NCI-H2029 treated with DMSO at 0.1 percent for 48 hours (cell line): Measurements from ENCODE around the gene EPHA2.
"Not testable (repeated sequence)": the region's sequence is repeated elsewhere in the genome, so short reads cannot be mapped to it uniquely, and the experiment has no call there.

ENCODE experiments used
- DNase-seq: peaks from one replicate; lab custom pipeline; 2025; lab: John Stamatoyannopoulos, UW

Gene EPHA2

DNA sequence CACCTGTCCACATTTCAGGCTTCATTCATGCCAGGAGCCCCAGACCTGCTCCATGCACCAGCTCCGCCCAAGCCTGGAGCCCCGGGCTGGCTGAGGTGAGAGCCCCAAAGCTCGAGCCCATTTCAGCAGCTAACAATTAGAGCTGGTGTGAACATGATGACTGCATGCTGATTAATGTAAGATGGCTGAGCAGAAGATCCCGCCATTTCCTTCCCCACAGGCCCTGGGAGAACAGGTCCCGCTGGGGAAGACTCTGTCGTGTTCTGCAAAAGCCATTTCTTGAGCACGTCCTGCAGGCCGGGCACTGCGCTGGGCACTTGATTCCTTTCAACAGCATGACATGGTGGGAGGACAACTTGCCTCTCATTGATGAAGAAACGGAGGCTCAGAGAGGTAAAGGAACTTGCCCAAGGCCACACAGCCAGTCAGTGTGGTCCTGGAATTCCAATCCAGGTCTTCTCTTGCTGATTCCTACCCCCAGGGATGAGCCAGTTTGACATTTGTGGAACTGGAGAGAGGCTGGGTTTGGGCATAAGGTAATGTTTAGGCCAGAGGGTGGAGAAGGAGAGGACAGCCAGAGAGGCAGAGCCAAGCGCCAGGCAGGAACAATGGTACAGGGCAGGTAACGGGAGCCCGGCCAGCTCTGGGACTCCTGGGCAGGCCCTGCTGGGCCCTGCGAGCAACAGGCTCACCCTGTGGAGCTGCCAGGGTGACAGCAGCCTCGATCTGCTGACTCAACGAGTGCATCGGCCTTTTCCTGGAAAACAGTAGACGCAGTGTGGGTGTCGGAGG lies 28.1 kb upstream of the EPHA2 start:
- DNase-seq: no peak

DNA sequence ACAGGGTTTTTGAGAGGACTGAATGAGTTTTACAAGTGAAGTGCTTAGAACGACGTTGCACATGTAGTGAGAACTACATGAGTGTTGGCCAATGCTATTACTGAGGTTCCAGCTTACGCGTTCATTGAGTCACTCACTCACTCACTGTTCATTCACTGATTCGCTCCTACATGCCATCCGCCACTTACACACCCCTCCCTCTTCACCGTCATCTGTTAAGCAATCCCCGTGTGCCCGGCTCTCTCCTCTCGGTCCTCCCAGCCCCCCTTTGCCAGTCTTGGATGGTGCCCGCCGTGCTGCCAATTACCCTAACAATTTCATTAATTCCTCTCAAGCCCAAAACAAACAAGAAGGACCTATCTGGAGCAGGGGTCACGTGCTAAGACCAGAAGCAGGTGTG lies 27.3 kb upstream of the EPHA2 start:
- DNase-seq: no peak

GRCh38 chr1:16181887-16182719 lies 26.2 kb upstream of the EPHA2 start:
- DNase-seq: no peak

- DNase-seq: no peak
Observed at GRCh38 chr1:16180291-16180824, 24.5 kb upstream of the EPHA2 start.

DNA sequence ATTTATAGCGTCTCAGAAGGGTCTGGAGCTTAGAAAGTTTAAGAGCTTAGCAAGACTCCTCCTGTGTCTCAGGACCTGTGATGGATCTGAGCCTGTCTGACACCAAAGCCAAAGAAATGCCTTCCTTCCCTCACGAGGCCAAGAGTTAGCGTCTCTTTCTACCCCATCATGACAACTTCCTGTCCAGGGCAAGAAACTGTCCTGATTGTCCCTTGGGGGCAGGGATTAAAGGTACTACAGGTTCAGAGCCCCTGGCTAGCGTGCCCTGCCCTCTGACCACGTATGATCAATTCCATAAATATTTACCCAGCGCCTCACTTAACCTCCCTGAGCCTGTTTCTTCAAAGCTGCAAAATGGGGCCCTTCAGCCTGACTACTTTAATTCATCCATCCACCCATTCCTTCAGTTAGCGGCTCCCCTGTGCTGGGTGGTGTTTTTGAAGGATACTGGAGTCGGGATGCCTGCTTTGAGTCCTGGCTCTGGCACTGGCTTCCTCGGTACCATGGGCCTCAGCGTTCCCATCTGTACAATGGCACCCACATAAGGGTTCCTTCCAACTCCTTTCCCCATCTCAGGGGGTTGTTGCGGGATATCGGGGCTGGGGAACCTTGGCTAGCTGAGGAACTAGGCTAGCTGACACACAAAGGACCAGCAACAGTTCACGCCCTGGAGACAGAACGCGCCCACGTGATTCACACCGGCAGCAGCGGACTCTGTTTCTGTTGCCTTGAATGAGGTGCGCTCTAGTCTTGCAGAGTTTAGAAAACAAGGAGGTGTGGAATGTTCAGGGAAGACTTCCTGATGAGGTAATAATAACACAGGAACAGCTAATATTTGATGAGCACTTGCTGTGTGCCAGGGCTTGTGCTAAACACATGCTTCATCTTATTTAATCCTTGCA lies 23.0 kb upstream of the EPHA2 start:
- no peak for DNase-seq

GRCh38 chr1:16177306-16177705 lies 21.4 kb upstream of the EPHA2 start:
- DNase-seq: no peak

DNA sequence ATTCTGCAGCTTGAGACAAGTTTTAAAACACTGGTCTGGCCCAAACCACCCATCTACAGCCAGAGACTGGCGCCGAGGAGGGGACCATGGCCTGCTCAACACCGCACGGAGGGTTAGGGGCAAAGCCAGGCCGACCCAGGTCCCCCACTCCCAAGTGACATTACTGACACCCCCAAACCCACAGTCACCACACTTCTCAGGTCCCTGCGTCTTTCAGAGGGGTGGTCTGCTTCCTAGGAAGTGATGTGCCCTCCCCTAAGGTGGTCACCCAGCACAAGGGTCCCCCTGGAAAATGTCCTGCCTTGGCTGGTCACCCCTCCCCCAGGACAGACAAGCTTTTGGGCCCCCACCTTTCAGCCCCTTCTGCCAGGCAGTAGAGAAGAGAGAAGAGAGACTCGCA lies 20.8 kb upstream of the EPHA2 start:
- no peak for DNase-seq

DNA sequence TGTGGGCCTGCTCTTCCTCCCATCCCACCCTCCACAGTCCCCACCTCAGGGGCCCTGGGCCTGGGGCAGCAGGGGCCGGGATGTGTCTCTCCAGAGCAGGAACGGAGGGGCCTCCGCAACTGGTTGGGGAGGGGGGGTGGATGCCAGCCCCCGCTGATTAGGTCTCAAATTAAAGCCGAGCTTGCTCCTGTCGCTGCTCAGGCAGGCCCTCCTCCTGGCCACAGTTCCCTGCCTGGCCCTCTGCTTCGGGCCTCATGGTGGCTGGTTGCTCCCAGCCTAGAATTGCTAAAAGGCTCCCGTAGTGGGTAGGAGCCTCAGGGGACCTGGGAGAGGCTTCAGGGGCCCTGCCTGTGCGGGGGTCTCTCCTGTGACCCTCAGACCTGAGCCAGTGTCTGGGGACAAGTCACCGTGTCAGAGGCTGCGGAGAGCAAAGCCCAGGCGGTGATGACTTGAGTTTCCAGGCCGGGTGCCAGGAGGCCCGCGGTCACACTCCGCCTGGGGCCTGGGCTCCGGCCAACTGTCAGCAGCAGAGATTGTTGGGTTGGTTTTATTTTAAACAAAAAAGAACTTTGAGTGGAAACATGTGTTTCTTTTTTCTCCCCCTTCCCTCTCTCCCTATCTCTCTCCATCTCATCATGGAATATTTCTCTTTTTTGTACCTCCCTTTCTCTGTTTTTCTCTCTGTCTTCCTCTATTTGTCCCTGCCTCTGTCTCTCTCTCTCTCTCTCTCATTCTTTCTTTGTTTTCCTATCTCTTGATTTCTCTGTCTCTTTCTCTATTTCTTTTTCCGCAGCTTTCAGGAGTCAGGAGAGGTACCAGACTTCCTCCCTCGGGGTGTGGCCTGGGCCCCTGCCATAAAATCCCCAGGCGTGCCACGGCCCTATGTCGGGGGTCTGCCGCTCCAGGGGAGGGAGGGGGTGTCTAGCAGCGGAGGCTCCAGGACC lies 20.0 kb upstream of the EPHA2 start:
- peak; percentile 16 for DNase-seq

DNA sequence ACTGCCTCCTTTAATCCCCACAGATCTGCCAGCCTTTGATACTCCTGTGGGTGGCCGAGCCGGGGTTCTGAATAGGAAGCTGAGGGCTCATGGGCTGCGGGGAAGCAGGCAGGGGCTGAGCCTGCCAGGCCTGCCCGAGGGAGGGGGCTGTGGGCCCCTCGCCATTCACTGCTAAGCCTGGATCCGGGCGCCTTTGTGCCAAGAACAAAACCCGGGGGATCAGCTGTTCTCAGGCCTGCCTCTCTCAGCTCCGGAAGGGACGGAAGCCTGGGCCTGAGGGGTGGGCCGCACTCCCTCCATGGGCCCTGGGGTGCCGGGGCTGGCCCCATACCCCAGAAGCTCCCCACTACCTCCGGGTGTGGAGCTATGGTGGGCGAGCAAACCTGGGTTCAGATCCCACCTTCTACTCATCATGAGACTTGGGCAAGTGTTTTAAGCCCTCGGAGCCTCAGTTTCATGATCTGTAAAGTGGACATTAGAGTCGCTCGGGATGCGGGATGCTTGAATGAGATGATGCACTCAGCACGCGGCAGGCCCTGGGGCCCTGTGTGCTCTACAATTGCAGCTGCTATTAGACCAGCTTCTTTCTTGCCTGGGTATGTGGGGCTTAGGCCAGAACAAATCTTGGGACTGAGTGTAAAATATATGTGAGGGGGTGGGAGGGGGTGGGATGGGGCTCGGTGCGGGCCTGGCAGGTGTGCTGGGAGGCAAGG lies 19.2 kb upstream of the EPHA2 start:
- DNase-seq: no peak

DNA sequence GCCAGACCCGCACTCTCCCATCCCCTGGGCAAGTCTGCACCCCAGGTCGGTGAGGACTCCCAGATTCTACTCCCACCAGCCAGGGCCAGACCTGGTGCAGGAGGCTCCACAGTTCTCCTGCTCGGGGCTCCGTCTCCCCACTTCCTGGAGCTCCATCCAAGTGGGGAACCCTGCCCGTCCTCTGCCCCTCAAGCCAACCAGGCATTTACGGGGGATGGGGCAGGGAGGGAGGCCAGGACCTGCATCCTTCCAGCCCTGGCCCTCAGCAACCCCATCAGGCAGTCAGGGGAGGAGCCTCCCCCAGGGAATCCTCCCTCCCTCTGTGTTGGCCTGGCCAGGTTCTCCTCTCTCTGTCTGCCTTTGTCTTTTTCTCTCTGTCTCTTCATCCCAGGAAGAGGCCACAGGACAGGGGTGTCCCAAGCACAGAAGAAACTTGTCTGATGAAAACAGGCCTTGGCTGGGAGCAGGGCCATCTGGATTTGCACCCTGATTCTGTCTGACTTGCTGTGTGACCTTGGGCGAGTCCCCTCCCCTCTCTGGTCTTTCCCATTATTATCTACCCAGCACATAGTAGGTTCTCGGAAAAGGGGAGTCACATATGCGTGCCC lies 18.5 kb upstream of the EPHA2 start:
- DNase-seq: no peak

- no peak for DNase-seq
Observed at GRCh38 chr1:16173447-16174260, 17.8 kb upstream of the EPHA2 start.

DNA sequence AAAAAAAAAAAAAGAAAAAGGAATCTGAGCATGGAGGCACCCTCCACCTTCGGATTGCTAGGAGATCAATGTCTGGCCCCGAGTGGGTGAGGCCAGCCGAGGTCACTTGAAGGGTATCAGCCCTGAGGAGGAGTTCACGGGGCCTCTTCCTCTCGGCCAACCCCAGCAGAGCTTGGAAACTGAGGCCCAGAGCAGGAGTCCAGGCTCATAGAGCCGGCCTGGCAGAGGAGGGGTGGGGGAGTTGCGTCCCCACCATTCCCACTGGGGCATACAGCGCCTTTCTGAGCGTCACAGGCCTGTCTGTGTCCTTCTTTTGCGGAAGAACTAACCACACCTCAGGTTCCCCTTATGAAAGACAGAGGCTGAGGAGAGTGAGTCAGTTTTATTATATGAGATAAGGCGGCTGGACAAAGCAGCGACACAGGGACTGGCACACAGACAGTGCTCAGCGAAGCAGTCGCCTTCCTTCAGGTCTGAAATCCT lies 17.1 kb upstream of the EPHA2 start:
- no peak for DNase-seq

DNA sequence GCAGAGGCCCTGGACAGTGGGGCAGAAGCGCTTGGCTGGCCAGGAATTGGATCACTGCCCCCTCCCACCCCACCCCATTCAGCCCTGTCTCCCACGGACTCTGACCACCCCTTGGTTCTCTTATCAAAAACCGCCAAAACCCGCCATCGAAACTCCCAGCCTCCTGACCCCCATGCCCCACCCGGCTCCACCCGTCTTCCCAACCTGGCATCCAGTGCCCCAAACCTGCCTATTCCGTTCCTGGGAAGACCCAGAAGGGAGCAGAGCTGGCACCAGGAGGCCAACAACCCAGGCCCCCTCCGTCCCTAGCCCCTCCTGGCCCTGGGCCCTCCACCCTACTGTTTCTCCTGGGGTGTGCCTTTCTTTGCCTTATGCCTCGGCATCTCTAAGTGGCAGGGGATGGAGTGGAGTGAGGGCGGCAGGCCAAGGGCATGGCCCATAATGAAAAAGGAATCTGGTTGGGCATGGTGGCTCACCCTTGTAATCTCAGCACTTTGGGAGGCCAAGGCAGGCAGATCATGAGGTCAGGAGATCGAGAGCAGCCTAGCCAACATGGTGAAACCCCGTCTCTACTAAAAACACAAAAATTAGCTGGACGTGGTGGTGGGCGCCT lies 16.5 kb upstream of the EPHA2 start:
- DNase-seq: no peak

DNA sequence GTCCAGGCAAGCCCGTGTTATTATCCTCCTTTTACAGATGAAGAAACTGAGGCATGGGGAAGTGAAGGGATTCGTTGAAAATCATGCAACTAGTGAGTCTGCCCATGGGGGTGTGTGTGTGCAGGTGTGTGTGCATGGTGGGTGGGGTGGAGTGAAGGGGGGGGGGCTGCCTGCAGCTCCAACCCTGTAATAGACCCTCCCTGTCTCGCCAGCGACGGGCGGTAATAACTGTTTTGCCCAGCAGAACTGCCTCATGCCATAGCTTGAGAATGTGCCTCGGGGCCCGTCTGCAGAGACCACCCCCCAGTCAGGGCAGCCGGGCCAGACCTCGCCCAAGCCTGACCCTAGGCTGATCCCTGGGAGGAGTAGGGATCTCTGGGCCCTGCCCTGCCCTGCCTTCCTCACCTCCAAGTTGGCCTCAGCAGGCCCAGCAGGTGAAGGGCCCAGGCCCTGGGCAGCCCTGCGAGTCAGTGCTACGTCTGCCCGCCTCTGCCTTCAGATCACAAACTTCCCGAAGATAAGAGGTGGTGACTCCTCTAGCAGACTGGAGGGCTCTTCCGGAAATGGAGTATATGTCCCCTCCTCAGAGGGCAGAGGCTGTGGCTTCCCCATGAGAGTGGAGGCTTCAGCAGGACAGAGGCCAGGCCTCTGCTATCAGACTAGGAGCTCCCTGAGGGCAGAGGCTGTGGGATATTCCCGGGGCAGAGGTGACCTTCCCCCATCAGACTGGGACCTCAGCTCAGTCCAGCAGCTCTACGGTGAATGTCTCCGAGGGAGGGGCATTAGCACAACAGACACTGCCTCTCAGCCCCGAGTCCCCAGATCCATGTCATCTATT lies 15.7 kb upstream of the EPHA2 start:
- DNase-seq: no peak

DNA sequence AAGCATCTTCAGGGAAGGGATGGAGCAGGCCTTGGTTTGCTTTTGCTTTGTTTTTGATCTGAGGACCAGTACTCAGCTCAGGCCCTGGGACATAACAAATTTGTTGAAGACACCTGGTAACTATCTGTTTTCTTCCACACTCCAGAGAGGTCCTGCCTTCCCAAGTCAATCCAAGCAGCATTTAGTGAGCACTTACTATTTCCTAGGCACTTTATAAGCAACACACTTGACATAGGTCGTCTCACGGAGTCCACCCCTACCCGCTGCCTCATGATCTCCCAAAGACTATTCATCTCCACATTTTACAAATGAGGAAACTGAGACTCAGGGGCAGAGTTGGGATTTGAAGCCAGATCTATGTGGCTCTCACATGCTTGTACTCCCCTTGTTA lies 14.4 kb upstream of the EPHA2 start:
- DNase-seq: no peak

GRCh38 chr1:16168622-16169360 lies 12.9 kb upstream of the EPHA2 start:
- DNase-seq: no peak

GRCh38 chr1:16168144-16168495 lies 12.3 kb upstream of the EPHA2 start:
- DNase-seq: not testable (repeated sequence)
